Kidney epithelial cell (primary cell): ENCODE results near the gene EFCAB7. TPM values are rescaled to one million over a fixed set of nuclear protein-coding genes. Genes with fewer than 3 reads are reported as not detected.
"Not testable (repeated sequence)": the region's sequence is repeated elsewhere in the genome, so short reads cannot be mapped to it uniquely, and the experiment has no call there.

Source experiments
- DNase-seq: peaks from one replicate; pipeline ENCODE4 v3.0.0-alpha.2; 2010; ENCODE audit warnings: low read depth
- H3K27me3 ChIP-seq: 2 replicates; pipeline ENCODE4 v1.6.0; 2011; ENCODE audit warnings: low read length; ENCODE audit not compliant: control insufficient read depth, insufficient read depth
- H3K36me3 ChIP-seq: 2 replicates; pipeline ENCODE4 v1.5.1; 2011; ENCODE audit warnings: low read length; ENCODE audit not compliant: control insufficient read depth, insufficient read depth
- H3K4me3 ChIP-seq: 2 replicates; pipeline ENCODE4 v1.5.1; 2011; ENCODE audit warnings: low read depth, mild to moderate bottlenecking, control low read depth, low read length
- CTCF ChIP-seq: IDR thresholded peaks from 2 replicates; pipeline ENCODE4 v1.5.1; 2011; ENCODE audit warnings: mild to moderate bottlenecking, moderate library complexity, low read length, control low read depth, inconsistent platforms; ENCODE audit not compliant: insufficient read depth, poor library complexity, severe bottlenecking
- total RNA-seq: library from RNA; depleted of rRNA; stranded (reverse); fragments of >200 nt; gene quantifications from 2 replicates; pipeline ENCODE4 v1.2.3, GENCODE V29; 2015

The EFCAB7 gene
- total RNA-seq, 1 donor from 2014 or later = 3.8 TPM

- DNase-seq = no peak
- Histone ChIP-seq H3K4me3 (no peak overlapping the region), H3K27me3 (no peaks in the 10 kb centered on the region), H3K36me3 (no peaks in the 10 kb centered on the region)
- no peak for TF ChIP-seq CTCF
Observed at GRCh38 chr1:63569640-63570316, 46.5 kb downstream of the EFCAB7 start.

- not testable (repeated sequence) for H3K36me3 ChIP-seq, H3K27me3 ChIP-seq, H3K4me3 ChIP-seq, DNase-seq
Observed at GRCh38 chr1:63572686-63573085, 49.4 kb downstream of the EFCAB7 start.

- not testable (repeated sequence) for DNase-seq, H3K4me3 ChIP-seq, H3K27me3 ChIP-seq, H3K36me3 ChIP-seq
Observed at GRCh38 chr1:63574203-63574796, 51.0 kb downstream of the EFCAB7 start.

GRCh38 chr1:63575340-63575826, 52.1 kb downstream of the EFCAB7 start:
- no peak for DNase-seq

GRCh38 chr1:63586326-63586725, 63.0 kb downstream of the EFCAB7 start:
- H3K4me3 ChIP-seq, H3K36me3 ChIP-seq, H3K27me3 ChIP-seq, DNase-seq: not testable (repeated sequence)

More at GRCh38 chr1:63575340-63575826, 52.1 kb downstream of the EFCAB7 start:
- Histone ChIP-seq H3K4me3 (no peak overlapping the region), H3K27me3 (no peaks in the 10 kb centered on the region), H3K36me3 (no peaks in the 10 kb centered on the region)
- peak; percentile 57 for TF ChIP-seq CTCF

GRCh38 chr1:63590166-63590560, 66.8 kb downstream of the EFCAB7 start:
- DNase-seq = no peak

More at GRCh38 chr1:63590166-63590560, 66.8 kb downstream of the EFCAB7 start:
- Histone ChIP-seq H3K36me3 (no peaks in the 10 kb centered on the region), H3K27me3 (no peaks in the 10 kb centered on the region), H3K4me3 (no peak overlapping the region)
- TF ChIP-seq CTCF = no peak
